Measurements from ENCODE around the gene HMOX2.

The HMOX2 gene

GRCh38 chr16:4515611-4516233 is 39.5 kb downstream of the HMOX2 start:
- peak; percentile 59 for DNase-seq
- Mint-ChIP-seq H3K4me1 (peaks cover 34 to 64% of the 10 kb centered on the region in 2 donors), H3K27ac (peak overlapping the region; percentile 90), H3K27me3 (no peaks in the 10 kb centered on the region), H3K4me3 (peak overlapping the region; percentile 55 to 61), H3K9me3 (peaks cover 0 to 5% of the 10 kb centered on the region in 2 donors), H3K36me3 (peaks cover 37 to 48% of the 10 kb centered on the region in 2 donors)
- ATAC-seq (replicated peaks) = peak; percentile 96 to 97

GRCh38 chr16:4517812-4518680 is 41.8 kb downstream of the HMOX2 start:
- ATAC-seq (replicated peaks) (no peak), DNase-seq (no peak)
- peaks cover 22 to 37% of the 10 kb centered on the region in 2 donors for H3K36me3 Mint-ChIP-seq
- H3K27ac Mint-ChIP-seq = no peak overlapping the region
- H3K4me1 Mint-ChIP-seq = peaks cover 28 to 59% of the 10 kb centered on the region in 2 donors
- peaks cover 0 to 5% of the 10 kb centered on the region in 2 donors for H3K9me3 Mint-ChIP-seq
- no peak overlapping the region for H3K4me3 Mint-ChIP-seq
- H3K27me3 Mint-ChIP-seq = no peaks in the 10 kb centered on the region

- H3K27ac Mint-ChIP-seq = peak overlapping the region; percentile 47
- no peak for ATAC-seq (replicated peaks)
- peaks cover 24 to 30% of the 10 kb centered on the region in 2 donors for H3K36me3 Mint-ChIP-seq
- peaks cover 0 to 5% of the 10 kb centered on the region in 2 donors for H3K9me3 Mint-ChIP-seq
- H3K4me3 Mint-ChIP-seq = no peak overlapping the region
- no peaks in the 10 kb centered on the region for H3K27me3 Mint-ChIP-seq
- DNase-seq = no peak
- peaks cover 18 to 51% of the 10 kb centered on the region in 2 donors for H3K4me1 Mint-ChIP-seq
Measured at GRCh38 chr16:4519274-4520058, 43.3 kb downstream of the HMOX2 start.

GRCh38 chr16:4520913-4521312 is 44.7 kb downstream of the HMOX2 start:
- H3K36me3 Mint-ChIP-seq = peaks cover 23% of the 10 kb centered on the region in 2 donors
- H3K27ac Mint-ChIP-seq = no peak overlapping the region
- H3K27me3 Mint-ChIP-seq = no peaks in the 10 kb centered on the region
- peaks cover 0 to 2% of the 10 kb centered on the region in 2 donors for H3K9me3 Mint-ChIP-seq
- no peak overlapping the region for H3K4me3 Mint-ChIP-seq
- ATAC-seq (replicated peaks) (no peak), DNase-seq (no peak)
- peaks cover 5 to 37% of the 10 kb centered on the region in 2 donors for H3K4me1 Mint-ChIP-seq

GRCh38 chr16:4522051-4522581 is 45.9 kb downstream of the HMOX2 start:
- Mint-ChIP-seq H3K4me1 (peaks cover 6 to 32% of the 10 kb centered on the region in 2 donors), H3K27me3 (no peaks in the 10 kb centered on the region), H3K36me3 (peaks cover 24% of the 10 kb centered on the region in 2 donors), H3K27ac (peak overlapping the region; percentile 62), H3K4me3 (no peak overlapping the region), H3K9me3 (no peaks in the 10 kb centered on the region)
- ATAC-seq (replicated peaks) (no peak), DNase-seq (no peak)

GRCh38 chr16:4523686-4524085 is 47.5 kb downstream of the HMOX2 start:
- DNase-seq = no peak
- peaks cover 21 to 24% of the 10 kb centered on the region in 2 donors for H3K36me3 Mint-ChIP-seq
- no peak overlapping the region for H3K4me3 Mint-ChIP-seq
- ATAC-seq (replicated peaks) = no peak
- no peak overlapping the region for H3K27ac Mint-ChIP-seq
- H3K4me1 Mint-ChIP-seq = peaks cover 6 to 33% of the 10 kb centered on the region in 2 donors
- no peaks in the 10 kb centered on the region for H3K9me3 Mint-ChIP-seq
- no peaks in the 10 kb centered on the region for H3K27me3 Mint-ChIP-seq

GRCh38 chr16:4524571-4524970 is 48.4 kb downstream of the HMOX2 start:
- no peak for DNase-seq
- no peak for ATAC-seq (replicated peaks)
- Mint-ChIP-seq H3K4me1 (peaks cover 13 to 40% of the 10 kb centered on the region in 2 donors), H3K27me3 (no peaks in the 10 kb centered on the region), H3K36me3 (peaks cover 21 to 32% of the 10 kb centered on the region in 2 donors), H3K4me3 (no peak overlapping the region), H3K27ac (no peak overlapping the region), H3K9me3 (no peaks in the 10 kb centered on the region)

GRCh38 chr16:4525069-4525468 is 48.9 kb downstream of the HMOX2 start:
- peaks cover 21 to 30% of the 10 kb centered on the region in 2 donors for H3K36me3 Mint-ChIP-seq
- H3K9me3 Mint-ChIP-seq = no peaks in the 10 kb centered on the region
- ATAC-seq (replicated peaks) (no peak), DNase-seq (no peak)
- no peaks in the 10 kb centered on the region for H3K27me3 Mint-ChIP-seq
- no peak overlapping the region for H3K4me3 Mint-ChIP-seq
- H3K27ac Mint-ChIP-seq = peak overlapping the region; percentile 81
- H3K4me1 Mint-ChIP-seq = peaks cover 17 to 41% of the 10 kb centered on the region in 2 donors

GRCh38 chr16:4525634-4526277 is 49.6 kb downstream of the HMOX2 start:
- no peak overlapping the region for H3K4me3 Mint-ChIP-seq
- H3K9me3 Mint-ChIP-seq = no peaks in the 10 kb centered on the region
- H3K4me1 Mint-ChIP-seq = peaks cover 16 to 42% of the 10 kb centered on the region in 2 donors
- DNase-seq = no peak
- H3K27ac Mint-ChIP-seq = no peak overlapping the region
- H3K36me3 Mint-ChIP-seq = peaks cover 21 to 30% of the 10 kb centered on the region in 2 donors
- ATAC-seq (replicated peaks) = no peak
- H3K27me3 Mint-ChIP-seq = no peaks in the 10 kb centered on the region

GRCh38 chr16:4529085-4530060 is 53.2 kb downstream of the HMOX2 start:
- peaks cover 26 to 32% of the 10 kb centered on the region in 2 donors for H3K36me3 Mint-ChIP-seq
- H3K4me3 Mint-ChIP-seq = peak overlapping the region; percentile 18 to 70
- no peaks in the 10 kb centered on the region for H3K9me3 Mint-ChIP-seq
- H3K27ac Mint-ChIP-seq = peak overlapping the region; percentile 83
- no peak for DNase-seq
- ATAC-seq (replicated peaks) = peak; percentile 77 to 80
- no peaks in the 10 kb centered on the region for H3K27me3 Mint-ChIP-seq
- peaks cover 16 to 49% of the 10 kb centered on the region in 2 donors for H3K4me1 Mint-ChIP-seq

- H3K36me3 Mint-ChIP-seq = peaks cover 21 to 34% of the 10 kb centered on the region in 2 donors
- peaks cover 28 to 67% of the 10 kb centered on the region in 2 donors for H3K4me1 Mint-ChIP-seq
- H3K9me3 Mint-ChIP-seq = no peaks in the 10 kb centered on the region
- no peaks in the 10 kb centered on the region for H3K27me3 Mint-ChIP-seq
- DNase-seq = no peak
- no peak for ATAC-seq (replicated peaks)
- H3K4me3 Mint-ChIP-seq = no peak overlapping the region
- no peak overlapping the region for H3K27ac Mint-ChIP-seq
Measured at GRCh38 chr16:4531811-4532210, 55.6 kb downstream of the HMOX2 start.

GRCh38 chr16:4532238-4532637 is 56.0 kb downstream of the HMOX2 start:
- Mint-ChIP-seq H3K27ac (no peak overlapping the region), H3K27me3 (no peaks in the 10 kb centered on the region), H3K4me3 (no peak overlapping the region), H3K9me3 (no peaks in the 10 kb centered on the region), H3K36me3 (peaks cover 20 to 34% of the 10 kb centered on the region in 2 donors), H3K4me1 (peaks cover 32 to 67% of the 10 kb centered on the region in 2 donors)
- no peak for DNase-seq
- ATAC-seq (replicated peaks) = no peak

GRCh38 chr16:4533490-4533889 is 57.3 kb downstream of the HMOX2 start:
- no peak overlapping the region for H3K4me3 Mint-ChIP-seq
- no peak for ATAC-seq (replicated peaks)

More at GRCh38 chr16:4533490-4533889, 57.3 kb downstream of the HMOX2 start:
- Mint-ChIP-seq H3K4me1 (peaks cover 37 to 67% of the 10 kb centered on the region in 2 donors), H3K27ac (no peak overlapping the region), H3K9me3 (no peaks in the 10 kb centered on the region), H3K27me3 (no peaks in the 10 kb centered on the region), H3K36me3 (peaks cover 19 to 34% of the 10 kb centered on the region in 2 donors)
- no peak for DNase-seq

Data from stimulated activated naive B cell treated with anti-CD40 and anti-IgM and Interleukin-4, amounts not matched to agents 10 μg/mL and 1 μg/mL and 100 μg/mL, for 72 hours (primary cell).